ENCODE measurements around the gene PMPCA. TPM values are rescaled to one million over a fixed set of nuclear protein-coding genes. Genes with fewer than 3 reads are reported as not detected.

PMPCA gene, protein sequence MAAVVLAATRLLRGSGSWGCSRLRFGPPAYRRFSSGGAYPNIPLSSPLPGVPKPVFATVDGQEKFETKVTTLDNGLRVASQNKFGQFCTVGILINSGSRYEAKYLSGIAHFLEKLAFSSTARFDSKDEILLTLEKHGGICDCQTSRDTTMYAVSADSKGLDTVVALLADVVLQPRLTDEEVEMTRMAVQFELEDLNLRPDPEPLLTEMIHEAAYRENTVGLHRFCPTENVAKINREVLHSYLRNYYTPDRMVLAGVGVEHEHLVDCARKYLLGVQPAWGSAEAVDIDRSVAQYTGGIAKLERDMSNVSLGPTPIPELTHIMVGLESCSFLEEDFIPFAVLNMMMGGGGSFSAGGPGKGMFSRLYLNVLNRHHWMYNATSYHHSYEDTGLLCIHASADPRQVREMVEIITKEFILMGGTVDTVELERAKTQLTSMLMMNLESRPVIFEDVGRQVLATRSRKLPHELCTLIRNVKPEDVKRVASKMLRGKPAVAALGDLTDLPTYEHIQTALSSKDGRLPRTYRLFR
- total RNA-seq = 82.1 and 86.6 TPM in 2 replicates
- long read RNA-seq, transcript PMPCA-201 (13 exons, 2,174 nt) = major isoform, 240 of 290 reads
- long read RNA-seq, partial matches to known transcripts = 12 of 290 reads
- long read RNA-seq, other reads (novel, unspliced or antisense) = 38 of 290 reads

DNA sequence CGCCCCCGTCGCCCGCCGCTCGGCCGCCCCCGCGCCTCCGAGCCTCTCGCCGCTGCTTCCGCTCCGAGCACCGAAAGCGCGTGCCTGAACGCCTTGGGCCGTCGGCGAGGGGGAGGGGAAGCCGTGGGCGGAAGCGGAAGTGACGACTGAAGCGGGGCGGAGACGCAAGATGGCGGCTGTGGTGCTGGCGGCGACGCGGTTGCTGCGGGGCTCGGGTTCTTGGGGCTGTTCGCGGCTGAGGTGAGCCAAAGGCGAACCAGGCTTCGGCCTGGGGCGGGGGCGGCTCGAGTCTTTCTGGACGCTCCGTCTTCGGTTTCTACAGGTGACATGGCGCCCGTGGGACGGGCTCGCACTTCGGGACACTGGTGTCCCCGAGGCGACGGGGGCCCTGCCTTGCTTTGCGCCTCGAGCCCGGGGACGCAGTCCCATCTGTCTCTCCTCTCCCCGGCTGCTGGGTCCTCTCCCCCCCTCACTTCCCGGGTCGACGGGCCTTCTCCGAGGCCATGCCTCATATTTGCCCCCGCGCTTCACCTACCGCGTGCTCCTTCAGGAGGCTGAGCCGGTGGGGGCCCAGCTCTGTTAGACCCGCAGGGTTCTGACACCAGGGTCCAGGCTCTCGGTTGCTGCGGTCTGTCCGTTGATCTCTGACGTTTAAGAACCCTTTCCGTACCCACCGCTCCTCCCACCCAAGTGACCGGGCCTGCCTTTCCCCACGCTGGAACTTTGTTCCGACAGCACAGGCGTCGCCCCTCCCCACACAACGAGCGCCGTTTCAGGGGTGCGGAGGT is at the start of gene PMPCA, which contains the start of gene ENTR1:
Gene PMPCA (plus strand): TSS at position 159 of the 788 bp plus-strand sequence. CDS start 11 bp downstream, at position 170.
Gene ENTR1 (minus strand): TSS at position 115 of the 788 bp plus-strand sequence. CDS start 217 bp downstream, outside the sequence.
- TF ChIP-seq, protein P1, sequence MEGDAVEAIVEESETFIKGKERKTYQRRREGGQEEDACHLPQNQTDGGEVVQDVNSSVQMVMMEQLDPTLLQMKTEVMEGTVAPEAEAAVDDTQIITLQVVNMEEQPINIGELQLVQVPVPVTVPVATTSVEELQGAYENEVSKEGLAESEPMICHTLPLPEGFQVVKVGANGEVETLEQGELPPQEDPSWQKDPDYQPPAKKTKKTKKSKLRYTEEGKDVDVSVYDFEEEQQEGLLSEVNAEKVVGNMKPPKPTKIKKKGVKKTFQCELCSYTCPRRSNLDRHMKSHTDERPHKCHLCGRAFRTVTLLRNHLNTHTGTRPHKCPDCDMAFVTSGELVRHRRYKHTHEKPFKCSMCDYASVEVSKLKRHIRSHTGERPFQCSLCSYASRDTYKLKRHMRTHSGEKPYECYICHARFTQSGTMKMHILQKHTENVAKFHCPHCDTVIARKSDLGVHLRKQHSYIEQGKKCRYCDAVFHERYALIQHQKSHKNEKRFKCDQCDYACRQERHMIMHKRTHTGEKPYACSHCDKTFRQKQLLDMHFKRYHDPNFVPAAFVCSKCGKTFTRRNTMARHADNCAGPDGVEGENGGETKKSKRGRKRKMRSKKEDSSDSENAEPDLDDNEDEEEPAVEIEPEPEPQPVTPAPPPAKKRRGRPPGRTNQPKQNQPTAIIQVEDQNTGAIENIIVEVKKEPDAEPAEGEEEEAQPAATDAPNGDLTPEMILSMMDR (conservative IDR thresholded peaks at IDR 0.05) = no peak
- no peaks in the 10 kb centered on the region for H3K9me3 Mint-ChIP-seq
- peaks cover 32% of the 10 kb centered on the region for H3K4me1 Mint-ChIP-seq
- no peaks in the 10 kb centered on the region for H3K27me3 Mint-ChIP-seq (ENCODE audit: low read depth)
- H3K27ac Mint-ChIP-seq (ENCODE audit: unreplicated experiment) = peak within 1 kb of the TSS; percentile 84
- peak within 1 kb of the TSS; percentile 94 for H3K4me3 Mint-ChIP-seq
- peaks cover 7% of the 10 kb centered on the region for H3K36me3 Mint-ChIP-seq (ENCODE audit: low read depth)
- DNase-seq (ENCODE audit: low read depth, low spot score) = peak; percentile 89

DNA sequence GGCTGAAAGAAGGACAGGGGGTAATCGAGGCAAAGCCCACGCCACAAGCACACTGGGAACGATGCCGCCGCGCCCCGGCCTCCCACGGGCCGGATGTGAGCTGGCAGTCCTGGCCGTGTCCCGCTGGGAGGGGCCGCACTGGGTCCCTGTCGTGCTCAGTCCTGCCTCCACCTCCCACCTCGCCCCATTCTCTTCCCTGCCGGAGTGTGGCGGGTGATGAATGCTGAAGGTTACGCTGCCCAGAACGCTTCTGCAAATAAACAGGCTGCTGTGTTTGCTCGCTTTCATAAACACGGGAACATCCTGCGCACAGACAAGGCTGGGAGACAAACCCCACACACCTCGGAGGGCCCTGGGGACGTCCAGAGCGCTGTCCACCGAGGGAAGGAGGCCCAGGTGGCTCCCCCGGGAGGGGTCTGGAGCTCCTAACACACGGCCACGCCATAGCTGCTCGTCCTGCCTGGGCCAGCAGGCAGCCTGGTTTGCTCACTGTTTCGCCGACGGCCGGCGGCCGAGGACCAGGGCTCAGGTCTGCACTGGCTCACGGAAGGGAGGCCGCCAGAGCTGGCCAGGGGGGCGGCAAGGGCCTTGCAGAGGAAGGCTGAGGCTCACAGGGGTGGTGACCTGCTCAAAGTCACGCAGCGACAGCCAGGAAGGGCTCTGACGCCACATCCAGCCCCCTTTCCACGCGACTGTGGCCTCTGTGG is 49.3 kb upstream of the PMPCA start:
- Mint-ChIP-seq H3K4me3 (peak overlapping the region; percentile 76), H3K4me1 (peaks cover 5% of the 10 kb centered on the region), H3K27ac (ENCODE audit: unreplicated experiment) (no peak overlapping the region), H3K27me3 (ENCODE audit: low read depth) (peaks cover 6% of the 10 kb centered on the region), H3K9me3 (no peaks in the 10 kb centered on the region), H3K36me3 (ENCODE audit: low read depth) (no peaks in the 10 kb centered on the region)
- DNase-seq (ENCODE audit: low read depth, low spot score) = no peak
- TF ChIP-seq, protein P1 (conservative IDR thresholded peaks at IDR 0.05) = no peak

DNA sequence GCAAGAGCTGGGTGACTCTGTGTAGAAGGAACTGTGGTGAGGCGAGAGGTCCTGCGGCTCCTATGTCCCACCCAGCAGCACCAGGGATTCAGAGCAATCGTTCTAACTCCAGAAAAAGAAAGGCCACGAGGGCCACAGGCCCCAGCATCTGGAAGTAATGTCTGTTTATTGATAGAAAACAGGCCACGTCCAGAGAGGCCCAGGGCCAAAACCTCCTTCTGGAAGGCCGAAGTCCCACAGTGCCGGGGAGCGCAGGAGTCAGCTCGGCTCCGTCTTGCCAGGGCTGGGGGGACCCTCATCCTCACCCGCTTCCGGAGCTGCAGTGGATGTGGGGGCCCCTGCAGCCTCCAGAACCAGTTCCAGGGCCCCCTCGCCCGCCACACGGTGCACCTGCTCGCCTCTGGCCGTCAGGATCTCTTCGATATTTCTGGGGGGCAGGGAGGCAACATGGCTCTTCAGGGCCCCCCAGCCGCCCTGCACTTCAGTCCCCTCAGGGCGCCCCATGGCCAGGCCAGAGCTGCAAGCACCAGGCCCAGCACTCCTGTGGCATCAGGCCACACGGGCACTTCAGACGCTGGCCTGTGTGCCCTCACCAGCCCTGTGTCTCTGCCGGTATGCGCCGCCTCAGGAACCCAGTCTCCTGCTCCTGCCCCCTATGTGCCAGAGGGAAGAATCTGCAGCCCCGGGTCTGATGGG is 48.6 kb upstream of the PMPCA start:
- Mint-ChIP-seq H3K27ac (ENCODE audit: unreplicated experiment) (no peak overlapping the region), H3K36me3 (ENCODE audit: low read depth) (no peaks in the 10 kb centered on the region), H3K27me3 (ENCODE audit: low read depth) (peaks cover 6% of the 10 kb centered on the region), H3K4me3 (peak overlapping the region; percentile 91), H3K9me3 (no peaks in the 10 kb centered on the region), H3K4me1 (peaks cover 5% of the 10 kb centered on the region)
- TF ChIP-seq, protein P1 (conservative IDR thresholded peaks at IDR 0.05) = no peak
- DNase-seq (ENCODE audit: low read depth, low spot score) = no peak

DNA sequence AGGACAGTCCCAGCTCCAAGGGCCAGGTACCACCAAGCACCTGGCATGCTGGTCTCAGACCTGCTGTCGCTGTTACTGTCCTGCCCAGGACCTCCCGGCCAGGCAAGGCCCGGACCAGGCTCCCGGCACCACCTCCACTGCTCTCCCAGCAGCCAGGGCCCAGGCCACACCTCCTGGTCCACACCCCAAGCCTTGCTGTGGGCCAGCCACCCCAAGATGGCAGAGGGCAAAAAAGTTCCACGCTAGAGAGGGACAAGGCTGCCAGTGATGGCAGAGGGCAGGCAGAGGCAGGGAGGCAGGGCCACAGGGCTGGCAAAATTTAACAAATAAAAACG is 48.0 kb upstream of the PMPCA start:
- TF ChIP-seq, protein P1 (conservative IDR thresholded peaks at IDR 0.05) = no peak
- H3K27ac Mint-ChIP-seq (ENCODE audit: unreplicated experiment) = no peak overlapping the region
- H3K4me1 Mint-ChIP-seq = peaks cover 5% of the 10 kb centered on the region
- no peaks in the 10 kb centered on the region for H3K9me3 Mint-ChIP-seq
- DNase-seq (ENCODE audit: low read depth, low spot score) = no peak
- H3K27me3 Mint-ChIP-seq (ENCODE audit: low read depth) = peaks cover 6% of the 10 kb centered on the region
- no peaks in the 10 kb centered on the region for H3K36me3 Mint-ChIP-seq (ENCODE audit: low read depth)
- H3K4me3 Mint-ChIP-seq = peak overlapping the region; percentile 91

Measured in neural crest cell (in vitro differentiated cells).